Heart left ventricle (tissue), 13 donors: ENCODE data around the gene NPPC.

Experiments
- POLR2A ChIP-seq, 2 donors: fragments of 450-650 bp; IDR thresholded peaks; one replicate each; pipeline ENCODE4 v1.6.1; 2017; ENCODE audit warnings: antibody characterized with exemption in 2 of 2, mild to moderate bottlenecking in 2 of 2, moderate library complexity in 2 of 2
- TF ChIP-seq, protein P1 (sequence below), 12 donors: fragments of 200-600 bp; sonication (generic) in 4 of 12; IDR thresholded peaks; one replicate each; pipeline versions ENCODE4 v1.5.0 to v1.8.0; 2018 to 2022; ENCODE audit warnings: antibody characterized with exemption in 12 of 12, mild to moderate bottlenecking in 5 of 12
- donor health status: ischemic (EF 13 %, LVEDD 7.1; RV severe dilation, severe dysfunction).
- donor health status: DM: no; HTN: yes; CAD: no.
- donor health status: DM: no; HTN: no; CAD: no.
- donor health status: ischemic (EF 25% LVEDD 6.9; RV normal size, moderate dysfunction).
- donor health status: ischemic (EF 25% LVEDD 5.7; RV mildly dilated, moderate dysfunction).
- donor health status: ischemic (EF 35%, LVEDD 5.7; RV mildly dilated, moderate dysfunction).
- donor health status: nonischemic (EF 11% LVEDD 7.7; RV severe dilation, severe dysfunction).
- donor health status: DM: yes; HTN: yes; CAD: no.
- donor health status: PGD.
- donor health status: ischemic (EF 29% LVEDD 5.4; RV normal size, mild dysfunction).
- donor health status: nonischemic (EF 23%, LVEDD 6.1; RV moderate dilation, normal function).

DNA sequence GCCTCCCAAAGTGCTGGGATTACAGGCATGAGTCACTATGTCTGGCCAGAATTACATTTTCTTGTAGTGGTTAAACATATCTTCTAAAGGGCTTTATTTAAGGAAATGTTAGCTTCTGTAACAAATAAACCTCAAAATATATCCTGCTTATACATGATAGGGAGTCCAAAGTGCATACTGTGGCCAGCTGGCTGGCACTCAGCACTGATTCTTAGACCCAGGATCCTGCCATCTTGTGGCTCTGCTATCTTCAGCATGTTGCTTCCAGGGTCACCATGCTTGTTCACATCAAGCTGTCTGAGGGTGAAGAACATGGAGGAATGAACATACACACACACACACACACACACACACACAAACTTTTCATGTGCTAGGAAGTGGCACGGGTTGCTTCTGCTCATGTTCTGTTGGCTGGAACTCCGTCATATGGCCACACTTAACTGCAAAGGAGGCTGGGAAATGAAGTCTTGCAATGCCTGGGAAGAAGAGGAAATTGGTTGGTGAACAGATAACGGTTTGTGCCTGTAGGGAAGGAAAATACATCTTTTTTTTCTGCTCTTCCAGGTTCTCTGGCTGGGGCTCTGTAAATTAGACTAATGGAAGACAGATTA lies 40.0 kb downstream of the NPPC start:
- TF ChIP-seq, protein P1, sequence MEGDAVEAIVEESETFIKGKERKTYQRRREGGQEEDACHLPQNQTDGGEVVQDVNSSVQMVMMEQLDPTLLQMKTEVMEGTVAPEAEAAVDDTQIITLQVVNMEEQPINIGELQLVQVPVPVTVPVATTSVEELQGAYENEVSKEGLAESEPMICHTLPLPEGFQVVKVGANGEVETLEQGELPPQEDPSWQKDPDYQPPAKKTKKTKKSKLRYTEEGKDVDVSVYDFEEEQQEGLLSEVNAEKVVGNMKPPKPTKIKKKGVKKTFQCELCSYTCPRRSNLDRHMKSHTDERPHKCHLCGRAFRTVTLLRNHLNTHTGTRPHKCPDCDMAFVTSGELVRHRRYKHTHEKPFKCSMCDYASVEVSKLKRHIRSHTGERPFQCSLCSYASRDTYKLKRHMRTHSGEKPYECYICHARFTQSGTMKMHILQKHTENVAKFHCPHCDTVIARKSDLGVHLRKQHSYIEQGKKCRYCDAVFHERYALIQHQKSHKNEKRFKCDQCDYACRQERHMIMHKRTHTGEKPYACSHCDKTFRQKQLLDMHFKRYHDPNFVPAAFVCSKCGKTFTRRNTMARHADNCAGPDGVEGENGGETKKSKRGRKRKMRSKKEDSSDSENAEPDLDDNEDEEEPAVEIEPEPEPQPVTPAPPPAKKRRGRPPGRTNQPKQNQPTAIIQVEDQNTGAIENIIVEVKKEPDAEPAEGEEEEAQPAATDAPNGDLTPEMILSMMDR (IDR thresholded peaks at IDR 0.05), result no peak
- TF ChIP-seq POLR2A (IDR thresholded peaks at IDR 0.05), result no peak
